Measurements from ENCODE around the gene KLHL30. TPM values are rescaled to one million over a fixed set of nuclear protein-coding genes. Genes with fewer than 3 reads are reported as not detected.
"Not testable (repeated sequence)": the region's sequence is repeated elsewhere in the genome, so short reads cannot be mapped to it uniquely, and the experiment has no call there.

KLHL30 gene
- total RNA-seq, 1 experiment from 2014 or later: not detected

- H2AK5ac ChIP-seq (ENCODE audit: insufficient read length, low read length): no peak overlapping the region
- H2BK120ac ChIP-seq (ENCODE audit: low read depth, low read length, poor library complexity, severe bottlenecking): no peak overlapping the region
- H3K56ac ChIP-seq (ENCODE audit: insufficient read length, low read depth, low read length): no peak overlapping the region
- no peak overlapping the region for H3T11ph ChIP-seq (ENCODE audit: low read length)
- no peak overlapping the region for H3K14ac ChIP-seq (ENCODE audit: insufficient read depth, low read length)
- H3K9me3 Mint-ChIP-seq: peaks cover 15 to 26% of the 10 kb centered on the region in 2 experiments
- H3K9ac ChIP-seq (ENCODE audit: extremely low read depth, insufficient read length, low read length): no peak overlapping the region
- H2BK15ac ChIP-seq (ENCODE audit: low read depth, low read length): no peak overlapping the region
- no peak overlapping the region for H3K18ac ChIP-seq (ENCODE audit: insufficient read length, low read depth, low read length)
- H3K27me3 ChIP-seq (ENCODE audit: insufficient read depth, low read length): no peaks in the 10 kb centered on the region
- H2BK12ac ChIP-seq (ENCODE audit: insufficient read length, low read depth, low read length): no peak overlapping the region
- H3K27me3 Mint-ChIP-seq (ENCODE audit: low read depth): peaks cover 12% of the 10 kb centered on the region
- H3K4me1 Mint-ChIP-seq: no peaks in the 10 kb centered on the region; a peak in 1 of 4 replicates
- H3K79me2 ChIP-seq (ENCODE audit: insufficient read depth, low read length): no peaks in the 10 kb centered on the region
- no peaks in the 10 kb centered on the region for H3K4me1 ChIP-seq (ENCODE audit: insufficient read depth, low read length)
- no peak overlapping the region for H2AFZ ChIP-seq (ENCODE audit: low read length)
- no peak overlapping the region for H4K8ac ChIP-seq (replicated peaks; ENCODE audit: insufficient read length, low read depth, low read length)
- no peak overlapping the region for H3K23ac ChIP-seq (ENCODE audit: insufficient read length, low read depth, low read length)
- H4K5ac ChIP-seq (ENCODE audit: insufficient read length, low read depth, low read length): no peak overlapping the region
- DNase-seq: no peak
- peak overlapping the region in 1 of 3 experiments; percentile 63; a peak in 1 of 7 replicates for H3K27ac Mint-ChIP-seq
- no peak overlapping the region for H2BK5ac ChIP-seq (ENCODE audit: insufficient read length, low read length)
- H3K4me2 ChIP-seq (ENCODE audit: insufficient read depth, insufficient read length, low read length): no peak overlapping the region
- H2BK20ac ChIP-seq (ENCODE audit: low read depth, low read length, poor library complexity, severe bottlenecking): no peak overlapping the region
- no peaks in the 10 kb centered on the region for H3K9me3 ChIP-seq (ENCODE audit: control insufficient read depth, low read depth, low read length)
- H3K79me1 ChIP-seq (ENCODE audit: insufficient read depth, low read depth, low read length, poor library complexity, severe bottlenecking): no peaks in the 10 kb centered on the region
- peaks cover 0 to 9% (median 0%) of the 10 kb centered on the region in 3 experiments; a peak in 3 of 7 replicates for H3K36me3 Mint-ChIP-seq (ENCODE audit: insufficient read depth in 1 of 3, low read depth in 3 of 3)
- peaks cover 5% of the 10 kb centered on the region for H3K23me2 ChIP-seq (ENCODE audit: insufficient read length, low read depth, low read length, poor library complexity, severe bottlenecking)
- H3K4ac ChIP-seq (ENCODE audit: low read depth, low read length): no peak overlapping the region
- no peaks in the 10 kb centered on the region for H4K20me1 ChIP-seq (ENCODE audit: control insufficient read depth, insufficient read depth, insufficient read length)
- no peak overlapping the region for H3K27ac ChIP-seq (ENCODE audit: insufficient read length, low read depth, low read length)
- H4K91ac ChIP-seq (ENCODE audit: insufficient read length, low read depth, low read length): no peak overlapping the region
- no peak overlapping the region for H3K4me3 Mint-ChIP-seq
- no peak for TF ChIP-seq CTCF (conservative IDR thresholded peaks at IDR 0.05)
- WGBS (ENCODE audit: extremely low coverage, insufficient read length, low lambda C conversion rate): no CpG with 5 or more reads among the region's 32 CpGs
Measured at GRCh38 chr2:238114851-238115660, 23.4 kb upstream of the KLHL30 start.

GRCh38 chr2:238115709-238116108, 22.8 kb upstream of the KLHL30 start:
- not testable (repeated sequence) for H2AFZ ChIP-seq (ENCODE audit: low read length); H3K4me3 Mint-ChIP-seq; H3K79me1 ChIP-seq (ENCODE audit: insufficient read depth, low read depth, low read length, poor library complexity, severe bottlenecking); H2BK15ac ChIP-seq (ENCODE audit: low read depth, low read length); H3K56ac ChIP-seq (ENCODE audit: insufficient read length, low read depth, low read length); H3K27me3 ChIP-seq (ENCODE audit: insufficient read depth, low read length); H2AK5ac ChIP-seq (ENCODE audit: insufficient read length, low read length); H3K14ac ChIP-seq (ENCODE audit: insufficient read depth, low read length); H3K9me3 ChIP-seq (ENCODE audit: control insufficient read depth, low read depth, low read length); H4K8ac ChIP-seq (replicated peaks; ENCODE audit: insufficient read length, low read depth, low read length); H3K4me1 Mint-ChIP-seq; H3K27ac ChIP-seq (ENCODE audit: insufficient read length, low read depth, low read length); H3K23ac ChIP-seq (ENCODE audit: insufficient read length, low read depth, low read length); H4K20me1 ChIP-seq (ENCODE audit: control insufficient read depth, insufficient read depth, insufficient read length); H3K23me2 ChIP-seq (ENCODE audit: insufficient read length, low read depth, low read length, poor library complexity, severe bottlenecking); H2BK5ac ChIP-seq (ENCODE audit: insufficient read length, low read length); H3K18ac ChIP-seq (ENCODE audit: insufficient read length, low read depth, low read length); H4K91ac ChIP-seq (ENCODE audit: insufficient read length, low read depth, low read length); H3K4me1 ChIP-seq (ENCODE audit: insufficient read depth, low read length); H3K4me2 ChIP-seq (ENCODE audit: insufficient read depth, insufficient read length, low read length); H3K36me3 Mint-ChIP-seq (ENCODE audit: insufficient read depth in 1 of 3, low read depth in 3 of 3); H2BK120ac ChIP-seq (ENCODE audit: low read depth, low read length, poor library complexity, severe bottlenecking); H2BK20ac ChIP-seq (ENCODE audit: low read depth, low read length, poor library complexity, severe bottlenecking); H2BK12ac ChIP-seq (ENCODE audit: insufficient read length, low read depth, low read length); H3K79me2 ChIP-seq (ENCODE audit: insufficient read depth, low read length); H3K4ac ChIP-seq (ENCODE audit: low read depth, low read length); H4K5ac ChIP-seq (ENCODE audit: insufficient read length, low read depth, low read length); DNase-seq; H3K9ac ChIP-seq (ENCODE audit: extremely low read depth, insufficient read length, low read length); H3T11ph ChIP-seq (ENCODE audit: low read length); H3K27ac Mint-ChIP-seq
- WGBS (ENCODE audit: extremely low coverage, insufficient read length, low lambda C conversion rate): no CpG with 5 or more reads among the region's 12 CpGs
- Mint-ChIP-seq H3K9me3 (peaks cover 15 to 26% of the 10 kb centered on the region in 2 experiments), H3K27me3 (ENCODE audit: low read depth) (peaks cover 12% of the 10 kb centered on the region)
